ENCODE results near the gene REPS1. TPM values are rescaled to one million over a fixed set of nuclear protein-coding genes. Genes with fewer than 3 reads are reported as not detected.

Gene REPS1
- total RNA-seq, 1 donor from 2014 or later: 58.8 TPM

- ATAC-seq (ENCODE audit: low read depth) (no peak), DNase-seq (no peak)
- Mint-ChIP-seq H3K9me3 (no peaks in the 10 kb centered on the region), H3K27me3 (no peaks in the 10 kb centered on the region), H3K4me3 (no peak overlapping the region), H3K27ac (no peak overlapping the region), H3K36me3 (ENCODE audit: low read depth) (peaks cover 2% of the 10 kb centered on the region), H3K4me1 (peaks cover 9% of the 10 kb centered on the region)
- ChIA-PET POLR2A (no interaction called here), CTCF (interaction anchor here (0.8 kb wide), 2 partner anchors 9 to 23 kb away, joined by 3 to 5 read pairs; partner anchors contain the start of gene REPS1)
- intact Hi-C loops (cut with micrococcal nuclease): no loop called here
- TF ChIP-seq CTCF (IDR thresholded peaks at IDR 0.05): no peak
Observed at GRCh38 chr6:138965291-138965874, 22.7 kb downstream of the REPS1 start.

DNA sequence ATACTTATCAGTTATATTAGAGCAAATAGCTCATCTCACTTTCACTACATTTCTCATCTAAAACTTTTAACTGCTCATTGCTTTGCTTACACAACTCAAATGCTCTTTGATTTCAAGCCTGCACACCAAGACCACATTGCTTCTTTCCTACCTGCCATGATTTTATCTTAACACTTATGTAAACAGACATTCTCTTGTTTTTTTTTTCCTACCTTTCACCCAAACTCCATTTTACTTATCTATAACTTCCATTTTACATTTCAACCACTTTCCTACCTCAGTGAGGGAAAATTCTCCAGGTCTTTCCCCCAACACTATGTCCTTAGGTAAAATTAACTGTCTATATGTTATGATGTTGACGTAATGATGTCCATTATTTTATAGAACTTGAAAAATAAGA lies 24.0 kb downstream of the REPS1 start:
- Mint-ChIP-seq H3K27me3 (no peaks in the 10 kb centered on the region), H3K9me3 (no peaks in the 10 kb centered on the region), H3K4me3 (no peak overlapping the region), H3K4me1 (peaks cover 16% of the 10 kb centered on the region), H3K27ac (no peak overlapping the region), H3K36me3 (ENCODE audit: low read depth) (peaks cover 2% of the 10 kb centered on the region)
- no peak for TF ChIP-seq CTCF (IDR thresholded peaks at IDR 0.05)
- intact Hi-C loops (cut with micrococcal nuclease): no loop called here
- DNase-seq: no peak
- no peak for ATAC-seq (ENCODE audit: low read depth)
- POLR2A ChIA-PET: no interaction called here
- CTCF ChIA-PET: no interaction called here

DNA sequence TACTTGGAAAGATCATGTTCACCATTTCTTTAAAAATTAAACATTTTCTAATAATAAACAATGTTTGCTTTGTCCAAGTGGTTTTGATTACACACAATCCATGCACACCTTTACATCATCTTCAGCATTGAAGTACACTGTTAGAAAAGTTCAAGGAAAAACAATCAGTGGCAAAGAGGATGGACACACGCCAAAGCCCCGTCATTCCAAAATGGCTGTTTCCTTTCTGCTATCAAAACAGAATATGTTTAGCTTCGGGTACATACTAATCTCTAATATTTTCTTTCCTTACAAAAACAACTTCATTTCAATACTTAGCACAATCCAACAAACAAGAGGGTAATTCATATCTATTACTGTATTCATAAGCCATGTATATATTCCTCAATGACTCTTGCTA lies 24.5 kb downstream of the REPS1 start:
- CTCF ChIA-PET: no interaction called here
- Mint-ChIP-seq H3K9me3 (no peaks in the 10 kb centered on the region), H3K27me3 (no peaks in the 10 kb centered on the region)

GRCh38 chr6:138963119-138963518 lies 24.9 kb downstream of the REPS1 start:
- Mint-ChIP-seq H3K4me3 (no peak overlapping the region), H3K4me1 (peaks cover 20% of the 10 kb centered on the region), H3K27ac (no peak overlapping the region), H3K9me3 (no peaks in the 10 kb centered on the region), H3K27me3 (no peaks in the 10 kb centered on the region), H3K36me3 (ENCODE audit: low read depth) (peaks cover 2% of the 10 kb centered on the region)
- no peak for TF ChIP-seq CTCF (IDR thresholded peaks at IDR 0.05)
- intact Hi-C loops (cut with micrococcal nuclease): no loop called here
- ChIA-PET POLR2A (no interaction called here), CTCF (no interaction called here)
- ATAC-seq (ENCODE audit: low read depth): no peak
- no peak for DNase-seq

More for the DNA sequence above, 24.5 kb downstream of the REPS1 start:
- DNase-seq (no peak), ATAC-seq (ENCODE audit: low read depth) (no peak)
- Mint-ChIP-seq H3K4me1 (peaks cover 16% of the 10 kb centered on the region), H3K27ac (no peak overlapping the region), H3K4me3 (no peak overlapping the region), H3K36me3 (ENCODE audit: low read depth) (peaks cover 2% of the 10 kb centered on the region)
- TF ChIP-seq CTCF (IDR thresholded peaks at IDR 0.05): no peak
- POLR2A ChIA-PET: no interaction called here
- intact Hi-C loops (cut with micrococcal nuclease): no loop called here

GRCh38 chr6:138959521-138959920 lies 28.5 kb downstream of the REPS1 start:
- no peaks in the 10 kb centered on the region for H3K9me3 Mint-ChIP-seq
- no peak for TF ChIP-seq CTCF (IDR thresholded peaks at IDR 0.05)
- CTCF ChIA-PET: no interaction called here
- POLR2A ChIA-PET: interaction anchor here (0.7 kb wide), 1 partner anchor 30 kb away, joined by 3 read pairs; no protein-coding TSS in a partner anchor
- no peak overlapping the region for H3K27ac Mint-ChIP-seq
- H3K27me3 Mint-ChIP-seq: no peaks in the 10 kb centered on the region
- peaks cover 2% of the 10 kb centered on the region for H3K36me3 Mint-ChIP-seq (ENCODE audit: low read depth)
- intact Hi-C loops (cut with micrococcal nuclease): no loop called here
- peaks cover 43% of the 10 kb centered on the region for H3K4me1 Mint-ChIP-seq
- ATAC-seq (ENCODE audit: low read depth) (no peak), DNase-seq (no peak)
- no peak overlapping the region for H3K4me3 Mint-ChIP-seq
